AG04450 (cell line): ENCODE data around the gene AKAP5. TPM values are rescaled to one million over a fixed set of nuclear protein-coding genes. Genes with fewer than 3 reads are reported as not detected.

Source experiments
- CTCF ChIA-PET: fragments of 300-600, 350-600 bp; formaldehyde crosslinking; extraction: SDS; loops from one replicate; lab custom pipeline; 2022; ENCODE audit warnings: antibody characterized with exemption, inconsistent platforms; lab: Charles Lee
- POLR2A ChIA-PET: fragments of 350-600 bp; formaldehyde crosslinking; extraction: SDS; loops from one replicate; lab custom pipeline; 2021; ENCODE audit warnings: antibody characterized with exemption, inconsistent platforms; lab: Yijun Ruan, JAX
- DNase-seq: peaks from one replicate; pipeline ENCODE4 v3.0.0-alpha.2; 2011; ENCODE audit warnings: low read depth, low spot score
- H3K27ac ChIP-seq: one replicate; pipeline ENCODE4 v1.5.1; 2012; ENCODE audit warnings: low read depth, low read length, control low read depth
- H3K27me3 ChIP-seq: one replicate; pipeline ENCODE4 v1.6.0; 2012; ENCODE audit warnings: low read length; ENCODE audit not compliant: control insufficient read depth, insufficient read depth
- H3K4me3 ChIP-seq: 2 replicates; pipeline ENCODE4 v1.5.1; 2011; ENCODE audit warnings: mild to moderate bottlenecking, low read depth, low read length, control low read depth
- H3K9me3 ChIP-seq: 2 replicates; pipeline ENCODE4 v1.5.1; 2012; ENCODE audit warnings: low read length; ENCODE audit not compliant: control insufficient read depth, insufficient read depth
- CTCF ChIP-seq: IDR thresholded peaks from 2 replicates; pipeline ENCODE4 v1.5.1; 2011; ENCODE audit warnings: low read depth, low read length, control low read depth, inconsistent platforms
- polyA plus RNA-seq: library from polyadenylated mRNA; depleted of rRNA; stranded (reverse); fragments of >200 nt; gene quantifications from 2 replicates; pipeline ENCODE4 v1.2.3, GENCODE V29; 2011

AKAP5 gene
- polyA plus RNA-seq, 1 experiment: 0.77 TPM

- H3K27ac ChIP-seq: no peak overlapping the region
- no peak for DNase-seq
- no peak for TF ChIP-seq CTCF
- no peak overlapping the region for H3K4me3 ChIP-seq
- ChIA-PET POLR2A (interaction anchor here (1.3 kb wide), 1 partner anchor 36 kb away, joined by 3 read pairs; the partner anchor contains the start of gene MTHFD1), CTCF (no interaction called here)
- no peaks in the 10 kb centered on the region for H3K27me3 ChIP-seq
- H3K9me3 ChIP-seq: no peaks in the 10 kb centered on the region
These were observed 41.3 kb upstream of the AKAP5 start for GRCh38 chr14:64423987-64424386.

GRCh38 chr14:64434528-64434927 lies 30.8 kb upstream of the AKAP5 start:
- ChIA-PET CTCF (interaction anchor here (0.7 to 0.8 kb wide), 2 partner anchors 73 to 457 kb away, joined by 6 to 8 read pairs; no protein-coding TSS in a partner anchor), POLR2A (no interaction called here)
- Histone ChIP-seq H3K27me3 (no peaks in the 10 kb centered on the region), H3K27ac (no peak overlapping the region), H3K9me3 (no peaks in the 10 kb centered on the region), H3K4me3 (no peak overlapping the region)
- DNase-seq: no peak
- TF ChIP-seq CTCF: no peak

GRCh38 chr14:64438181-64438841 lies 27.0 kb upstream of the AKAP5 start:
- Histone ChIP-seq H3K4me3 (no peak overlapping the region), H3K27me3 (no peaks in the 10 kb centered on the region), H3K27ac (peak overlapping the region; percentile 66), H3K9me3 (no peaks in the 10 kb centered on the region)
- CTCF ChIA-PET: interaction anchor here (0.6 kb wide), 1 partner anchor 219 kb away, joined by 3 read pairs; no protein-coding TSS in a partner anchor
- DNase-seq: peak; percentile 41
- TF ChIP-seq CTCF: no peak
- POLR2A ChIA-PET: interaction anchor here (0.7 kb wide), 1 partner anchor 563 kb away, joined by 3 read pairs; no protein-coding TSS in a partner anchor

GRCh38 chr14:64439141-64439540 lies 26.2 kb upstream of the AKAP5 start:
- Histone ChIP-seq H3K27ac (peak overlapping the region; percentile 75), H3K27me3 (no peaks in the 10 kb centered on the region), H3K9me3 (no peaks in the 10 kb centered on the region), H3K4me3 (no peak overlapping the region)
- no peak for DNase-seq
- ChIA-PET POLR2A (interaction anchor here (0.6 kb wide), 1 partner anchor 18 kb away, joined by 4 read pairs; no protein-coding TSS in a partner anchor), CTCF (interaction anchor here (0.6 to 1.8 kb wide), 6 partner anchors 9 to 430 kb away, joined by 3 to 15 read pairs (median 4); no protein-coding TSS in a partner anchor)
- no peak for TF ChIP-seq CTCF

GRCh38 chr14:64440494-64440893 lies 24.8 kb upstream of the AKAP5 start:
- DNase-seq: no peak
- CTCF ChIA-PET: interaction anchor here (1.0 to 1.8 kb wide), 2 partner anchors 10 to 96 kb away, joined by 3 to 15 read pairs; no protein-coding TSS in a partner anchor

More at GRCh38 chr14:64440494-64440893, 24.8 kb upstream of the AKAP5 start:
- H3K27me3 ChIP-seq: no peaks in the 10 kb centered on the region
- no peak for TF ChIP-seq CTCF
- no peaks in the 10 kb centered on the region for H3K9me3 ChIP-seq
- H3K27ac ChIP-seq: no peak overlapping the region
- POLR2A ChIA-PET: no interaction called here
- no peak overlapping the region for H3K4me3 ChIP-seq
